ENCODE data around the gene SZT2. TPM values are rescaled to one million over a fixed set of nuclear protein-coding genes. Genes with fewer than 3 reads are reported as not detected.

SZT2 gene
- total RNA-seq, 2 experiments from 2014 or later, result 55.6 to 57.8 TPM

- Mint-ChIP-seq H3K27ac (no peak overlapping the region), H3K27me3 (no peaks in the 10 kb centered on the region), H3K4me1 (peaks cover 12% of the 10 kb centered on the region), H3K36me3 (ENCODE audit: low read depth) (peaks cover 57% of the 10 kb centered on the region), H3K4me3 (no peak overlapping the region), H3K9me3 (no peaks in the 10 kb centered on the region)
- no peak for DNase-seq
- ChIA-PET POLR2A (no interaction called here), CTCF (no interaction called here)
Observed at GRCh38 chr1:43421976-43422750, 32.5 kb downstream of the SZT2 start.

- peaks cover 64% of the 10 kb centered on the region for H3K36me3 Mint-ChIP-seq (ENCODE audit: low read depth)
- POLR2A ChIA-PET, result no interaction called here
- H3K4me3 Mint-ChIP-seq, result no peak overlapping the region
- no peaks in the 10 kb centered on the region for H3K9me3 Mint-ChIP-seq
- H3K4me1 Mint-ChIP-seq, result peaks cover 12% of the 10 kb centered on the region
- H3K27ac Mint-ChIP-seq, result peak overlapping the region; percentile 42
- DNase-seq, result no peak
- CTCF ChIA-PET, result no interaction called here
- no peaks in the 10 kb centered on the region for H3K27me3 Mint-ChIP-seq
Observed at GRCh38 chr1:43422995-43423671, 33.4 kb downstream of the SZT2 start.

- peak overlapping the region; percentile 42 for H3K27ac Mint-ChIP-seq
- no peaks in the 10 kb centered on the region for H3K27me3 Mint-ChIP-seq
- peaks cover 67% of the 10 kb centered on the region for H3K36me3 Mint-ChIP-seq (ENCODE audit: low read depth)
- POLR2A ChIA-PET, result no interaction called here
- DNase-seq, result no peak
- H3K4me1 Mint-ChIP-seq, result peaks cover 12% of the 10 kb centered on the region
- H3K4me3 Mint-ChIP-seq, result no peak overlapping the region
- CTCF ChIA-PET, result interaction anchor here (0.6 kb wide), 1 partner anchor 9 kb away, joined by 3 read pairs; no protein-coding TSS in a partner anchor
- no peaks in the 10 kb centered on the region for H3K9me3 Mint-ChIP-seq
Observed at GRCh38 chr1:43423672-43424550, 34.2 kb downstream of the SZT2 start.

GRCh38 chr1:43425045-43425444 is 35.3 kb downstream of the SZT2 start:
- CTCF ChIA-PET, result no interaction called here
- Mint-ChIP-seq H3K36me3 (ENCODE audit: low read depth) (peaks cover 69% of the 10 kb centered on the region), H3K27ac (no peak overlapping the region), H3K4me3 (no peak overlapping the region), H3K4me1 (peaks cover 12% of the 10 kb centered on the region), H3K9me3 (no peaks in the 10 kb centered on the region), H3K27me3 (no peaks in the 10 kb centered on the region)
- POLR2A ChIA-PET, result no interaction called here
- no peak for DNase-seq

GRCh38 chr1:43426221-43426620 is 36.5 kb downstream of the SZT2 start:
- DNase-seq, result no peak
- no peak overlapping the region for H3K27ac Mint-ChIP-seq
- peaks cover 12% of the 10 kb centered on the region for H3K4me1 Mint-ChIP-seq
- no peaks in the 10 kb centered on the region for H3K9me3 Mint-ChIP-seq
- POLR2A ChIA-PET, result interaction anchor here (1.2 kb wide), 1 partner anchor 13 kb away, joined by 3 read pairs; no protein-coding TSS in a partner anchor
- no peaks in the 10 kb centered on the region for H3K27me3 Mint-ChIP-seq
- H3K4me3 Mint-ChIP-seq, result no peak overlapping the region
- CTCF ChIA-PET, result no interaction called here
- H3K36me3 Mint-ChIP-seq (ENCODE audit: low read depth), result peaks cover 68% of the 10 kb centered on the region

GRCh38 chr1:43427524-43427923 is 37.8 kb downstream of the SZT2 start:
- no peak overlapping the region for H3K27ac Mint-ChIP-seq
- peaks cover 72% of the 10 kb centered on the region for H3K36me3 Mint-ChIP-seq (ENCODE audit: low read depth)
- no peak for DNase-seq
- CTCF ChIA-PET, result no interaction called here
- H3K9me3 Mint-ChIP-seq, result no peaks in the 10 kb centered on the region
- POLR2A ChIA-PET, result interaction anchor here (1.2 kb wide), 1 partner anchor 14 kb away, joined by 3 read pairs; no protein-coding TSS in a partner anchor
- peaks cover 12% of the 10 kb centered on the region for H3K4me1 Mint-ChIP-seq
- no peak overlapping the region for H3K4me3 Mint-ChIP-seq
- no peaks in the 10 kb centered on the region for H3K27me3 Mint-ChIP-seq

GRCh38 chr1:43427941-43428340 is 38.2 kb downstream of the SZT2 start:
- peaks cover 12% of the 10 kb centered on the region for H3K4me1 Mint-ChIP-seq
- peaks cover 68% of the 10 kb centered on the region for H3K36me3 Mint-ChIP-seq (ENCODE audit: low read depth)
- H3K4me3 Mint-ChIP-seq, result no peak overlapping the region
- ChIA-PET CTCF (no interaction called here), POLR2A (no interaction called here)
- no peak for DNase-seq
- no peaks in the 10 kb centered on the region for H3K9me3 Mint-ChIP-seq
- no peak overlapping the region for H3K27ac Mint-ChIP-seq
- H3K27me3 Mint-ChIP-seq, result no peaks in the 10 kb centered on the region

GRCh38 chr1:43430831-43431230 is 41.1 kb downstream of the SZT2 start:
- DNase-seq, result no peak
- H3K4me1 Mint-ChIP-seq, result no peaks in the 10 kb centered on the region
- H3K9me3 Mint-ChIP-seq, result no peaks in the 10 kb centered on the region
- H3K27me3 Mint-ChIP-seq, result no peaks in the 10 kb centered on the region
- peaks cover 52% of the 10 kb centered on the region for H3K36me3 Mint-ChIP-seq (ENCODE audit: low read depth)
- H3K4me3 Mint-ChIP-seq, result no peak overlapping the region
- no peak overlapping the region for H3K27ac Mint-ChIP-seq
- POLR2A ChIA-PET, result no interaction called here
- CTCF ChIA-PET, result no interaction called here

- Mint-ChIP-seq H3K27me3 (no peaks in the 10 kb centered on the region), H3K4me3 (no peak overlapping the region), H3K9me3 (no peaks in the 10 kb centered on the region), H3K36me3 (ENCODE audit: low read depth) (peaks cover 48% of the 10 kb centered on the region), H3K27ac (no peak overlapping the region), H3K4me1 (no peaks in the 10 kb centered on the region)
- ChIA-PET CTCF (no interaction called here), POLR2A (no interaction called here)
- no peak for DNase-seq
Observed at GRCh38 chr1:43431676-43432075, 42.0 kb downstream of the SZT2 start.

- H3K9me3 Mint-ChIP-seq, result no peaks in the 10 kb centered on the region
- no peaks in the 10 kb centered on the region for H3K27me3 Mint-ChIP-seq
- no peak overlapping the region for H3K27ac Mint-ChIP-seq
- peaks cover 42% of the 10 kb centered on the region for H3K36me3 Mint-ChIP-seq (ENCODE audit: low read depth)
- CTCF ChIA-PET, result no interaction called here
- no peak for DNase-seq
- no peak overlapping the region for H3K4me3 Mint-ChIP-seq
- POLR2A ChIA-PET, result no interaction called here
- no peaks in the 10 kb centered on the region for H3K4me1 Mint-ChIP-seq
Observed at GRCh38 chr1:43432171-43432860, 42.6 kb downstream of the SZT2 start.

GRCh38 chr1:43432907-43433306 is 43.2 kb downstream of the SZT2 start:
- DNase-seq, result no peak
- H3K9me3 Mint-ChIP-seq, result no peaks in the 10 kb centered on the region
- no peaks in the 10 kb centered on the region for H3K4me1 Mint-ChIP-seq
- H3K4me3 Mint-ChIP-seq, result no peak overlapping the region
- H3K27me3 Mint-ChIP-seq, result no peaks in the 10 kb centered on the region
- ChIA-PET CTCF (no interaction called here), POLR2A (no interaction called here)
- H3K27ac Mint-ChIP-seq, result no peak overlapping the region
- H3K36me3 Mint-ChIP-seq (ENCODE audit: low read depth), result peaks cover 36% of the 10 kb centered on the region

- POLR2A ChIA-PET, result interaction anchor here (1.3 kb wide), 1 partner anchor 27 kb away, joined by 3 read pairs; no protein-coding TSS in a partner anchor
- H3K9me3 Mint-ChIP-seq, result no peaks in the 10 kb centered on the region
- peaks cover 34% of the 10 kb centered on the region for H3K36me3 Mint-ChIP-seq (ENCODE audit: low read depth)
- no peak overlapping the region for H3K27ac Mint-ChIP-seq
- CTCF ChIA-PET, result no interaction called here
- no peak for DNase-seq
- no peaks in the 10 kb centered on the region for H3K27me3 Mint-ChIP-seq
- H3K4me3 Mint-ChIP-seq, result no peak overlapping the region
- H3K4me1 Mint-ChIP-seq, result no peaks in the 10 kb centered on the region
Observed at GRCh38 chr1:43434256-43434655, 44.6 kb downstream of the SZT2 start.

Measured in activated CD4-positive, alpha-beta memory T cell treated with anti-CD3 and anti-CD28 coated beads, Interleukin-2, amount 10 ng/mL, durations not matched to agents 7 days and 5 days (primary cell).